Astrocyte of the spinal cord (primary cell): Measurements from ENCODE around the gene JAKMIP3.

Experiments used
- DNase-seq: peaks from one replicate; pipeline ENCODE4 v3.0.0; 2011; ENCODE audit warnings: low read depth, low spot score
- H3K4me3 ChIP-seq: 2 replicates; pipeline ENCODE4 v1.5.1; 2011; ENCODE audit warnings: low read depth, mild to moderate bottlenecking, low read length, moderate library complexity
- CTCF ChIP-seq: IDR thresholded peaks from 2 replicates; pipeline ENCODE4 v1.5.1; 2012; ENCODE audit warnings: low read depth, mild to moderate bottlenecking, low read length, inconsistent platforms
- in situ Hi-C: cut with HindIII; loops from 2 replicates; pipeline ENCODE4 v1.10.0; 2017; ENCODE audit warnings: low sequenced_read_pairs

JAKMIP3 gene

GRCh38 chr10:132040046-132040445, 25.7 kb upstream of the JAKMIP3 start:
- in situ Hi-C loops: no loop called here
- TF ChIP-seq CTCF: no peak
- H3K4me3 ChIP-seq: no peak overlapping the region
- DNase-seq: no peak

- in situ Hi-C loops: no loop called here
- no peak overlapping the region for H3K4me3 ChIP-seq
- no peak for TF ChIP-seq CTCF
- DNase-seq: no peak
These were observed 24.4 kb upstream of the JAKMIP3 start for GRCh38 chr10:132041340-132041739.

GRCh38 chr10:132043861-132044695, 21.7 kb upstream of the JAKMIP3 start:
- DNase-seq: no peak
- no peak overlapping the region for H3K4me3 ChIP-seq
- no peak for TF ChIP-seq CTCF
- in situ Hi-C loops: no loop called here

GRCh38 chr10:132044803-132045202, 20.9 kb upstream of the JAKMIP3 start:
- TF ChIP-seq CTCF: no peak
- in situ Hi-C loops: no loop called here
- H3K4me3 ChIP-seq: no peak overlapping the region
- DNase-seq: no peak

GRCh38 chr10:132045324-132045723, 20.4 kb upstream of the JAKMIP3 start:
- no peak for DNase-seq
- in situ Hi-C loops: no loop called here
- H3K4me3 ChIP-seq: no peak overlapping the region
- TF ChIP-seq CTCF: no peak

- no peak overlapping the region for H3K4me3 ChIP-seq
- DNase-seq: no peak
- no peak for TF ChIP-seq CTCF
- in situ Hi-C loops: no loop called here
These were observed 18.0 kb upstream of the JAKMIP3 start for GRCh38 chr10:132047575-132048293.
